H9 (cell line): ENCODE results near the gene CEP85L. TPM values are rescaled to one million over a fixed set of nuclear protein-coding genes. Genes with fewer than 3 reads are reported as not detected.

Source experiments
- DNase-seq: peaks from one replicate; pipeline ENCODE4 v3.0.0-alpha.2; 2017
- H2AFZ ChIP-seq: one replicate; pipeline ENCODE4 v1.6.1; 2013; ENCODE audit warnings: mild to moderate bottlenecking, low read length, control low read depth, moderate library complexity
- H2AK5ac ChIP-seq: 2 replicates; pipeline ENCODE4 v1.6.1; 2013; ENCODE audit warnings: low read length, control low read depth, mixed read lengths; ENCODE audit not compliant: insufficient read length
- H2BK120ac ChIP-seq: one replicate; pipeline ENCODE4 v1.6.1; 2013; ENCODE audit warnings: low read depth, mild to moderate bottlenecking, low read length, control low read depth, inconsistent platforms; ENCODE audit not compliant: poor library complexity, severe bottlenecking
- H2BK12ac ChIP-seq: 2 replicates; pipeline ENCODE4 v1.6.1; 2013; ENCODE audit warnings: low read length, control low read depth, mixed read lengths, low read depth; ENCODE audit not compliant: insufficient read length
- H2BK15ac ChIP-seq: 2 replicates; pipeline ENCODE4 v1.6.1; 2013; ENCODE audit warnings: low read depth, low read length, control low read depth
- H2BK20ac ChIP-seq: one replicate; pipeline ENCODE4 v1.6.1; 2013; ENCODE audit warnings: low read depth, mild to moderate bottlenecking, low read length, control low read depth, inconsistent platforms; ENCODE audit not compliant: poor library complexity, severe bottlenecking
- H2BK5ac ChIP-seq: 2 replicates; pipeline ENCODE4 v1.6.1; 2013; ENCODE audit warnings: low read length, control low read depth, mixed read lengths; ENCODE audit not compliant: insufficient read length
- H3K14ac ChIP-seq: 2 replicates; pipeline ENCODE4 v1.6.1; 2013; ENCODE audit warnings: low read length, control low read depth; ENCODE audit not compliant: insufficient read depth
- H3K18ac ChIP-seq: 2 replicates; pipeline ENCODE4 v1.6.1; 2013; ENCODE audit warnings: low read depth, mild to moderate bottlenecking, mixed read lengths, low read length, control low read depth; ENCODE audit not compliant: insufficient read length
- H3K23ac ChIP-seq: 2 replicates; pipeline ENCODE4 v1.6.1; 2013; ENCODE audit warnings: low read length, control low read depth, mixed read lengths, low read depth; ENCODE audit not compliant: insufficient read length
- H3K23me2 ChIP-seq: 2 replicates; pipeline ENCODE4 v1.6.1; 2013; ENCODE audit warnings: low read depth, mild to moderate bottlenecking, mixed read lengths, low read length, control low read depth; ENCODE audit not compliant: insufficient read length, poor library complexity, severe bottlenecking
- H3K27ac ChIP-seq: 2 replicates; pipeline ENCODE4 v1.5.1; 2013; ENCODE audit warnings: low read length, control low read depth, mixed read lengths, low read depth; ENCODE audit not compliant: insufficient read length
- H3K27me3 ChIP-seq: 2 replicates; pipeline ENCODE4 v1.6.1; 2013; ENCODE audit warnings: low read length, control low read depth, inconsistent platforms; ENCODE audit not compliant: insufficient read depth
- H3K4ac ChIP-seq: 2 replicates; pipeline ENCODE4 v1.6.1; 2013; ENCODE audit warnings: low read depth, mild to moderate bottlenecking, control low read depth, inconsistent platforms, low read length, moderate library complexity
- H3K4me1 ChIP-seq: 2 replicates; pipeline ENCODE4 v1.6.1; 2013; ENCODE audit warnings: low read length, control low read depth, inconsistent platforms; ENCODE audit not compliant: insufficient read depth
- H3K4me2 ChIP-seq: 2 replicates; pipeline ENCODE4 v1.6.1; 2013; ENCODE audit warnings: low read length, control low read depth, mixed read lengths; ENCODE audit not compliant: insufficient read length, insufficient read depth
- H3K56ac ChIP-seq: 2 replicates; pipeline ENCODE4 v1.6.1; 2013; ENCODE audit warnings: low read depth, mild to moderate bottlenecking, mixed read lengths, low read length, control low read depth; ENCODE audit not compliant: insufficient read length
- H3K79me1 ChIP-seq: 2 replicates; pipeline ENCODE4 v1.6.1; 2013; ENCODE audit warnings: low read depth, mild to moderate bottlenecking, moderate library complexity, low read length, control low read depth, inconsistent platforms; ENCODE audit not compliant: insufficient read depth, poor library complexity, severe bottlenecking
- H3K79me2 ChIP-seq: 2 replicates; pipeline ENCODE4 v1.6.1; 2013; ENCODE audit warnings: low read length, control low read depth, inconsistent platforms; ENCODE audit not compliant: insufficient read depth
- H3K9ac ChIP-seq: 2 replicates; pipeline ENCODE4 v1.6.1; 2013; ENCODE audit warnings: low read length, control low read depth, mixed read lengths; ENCODE audit not compliant: insufficient read length; ENCODE audit errors: extremely low read depth
- H3K9me3 ChIP-seq: one replicate; pipeline ENCODE4 v1.6.1; 2013; ENCODE audit warnings: low read depth, low read length, inconsistent platforms; ENCODE audit not compliant: control insufficient read depth
- H3T11ph ChIP-seq: one replicate; pipeline ENCODE4 v1.6.1; 2013; ENCODE audit warnings: mild to moderate bottlenecking, low read length, control low read depth, inconsistent platforms
- H4K20me1 ChIP-seq: one replicate; pipeline ENCODE4 v1.6.1; 2013; ENCODE audit not compliant: control insufficient read depth, insufficient read length, insufficient read depth
- H4K5ac ChIP-seq: 2 replicates; pipeline ENCODE4 v1.6.1; 2013; ENCODE audit warnings: low read depth, mild to moderate bottlenecking, mixed read lengths, low read length, control low read depth; ENCODE audit not compliant: insufficient read length
- H4K8ac ChIP-seq: replicated peaks from 2 replicates; pipeline ENCODE4 v1.6.1; 2013; ENCODE audit warnings: low read length, control low read depth, mixed read lengths, low read depth; ENCODE audit not compliant: insufficient read length
- H4K91ac ChIP-seq: 2 replicates; pipeline ENCODE4 v1.6.1; 2013; ENCODE audit warnings: low read depth, mild to moderate bottlenecking, moderate library complexity, mixed read lengths, low read length, control low read depth; ENCODE audit not compliant: insufficient read length
- H3K27ac Mint-ChIP-seq, 3 experiments: 2 replicates in 2 of 3; 3 replicates in 1 of 3; pipeline ENCODE4 v1.8.0; 2020 to 2021; ENCODE audit warnings: mixed read lengths in 3 of 3, mild to moderate bottlenecking in 1 of 3, moderate library complexity in 1 of 3
- H3K27me3 Mint-ChIP-seq: 2 replicates; pipeline ENCODE4 v1.8.0; 2021; ENCODE audit warnings: low read depth, mild to moderate bottlenecking, moderate library complexity, mixed read lengths
- H3K36me3 Mint-ChIP-seq, 3 experiments: 2 replicates in 2 of 3; 3 replicates in 1 of 3; pipeline ENCODE4 v1.8.0; 2020 to 2021; ENCODE audit warnings: low read depth in 3 of 3, mixed read lengths in 3 of 3; ENCODE audit not compliant: insufficient read depth in 1 of 3
- H3K4me1 Mint-ChIP-seq, 2 experiments: 2 replicates each; pipeline ENCODE4 v1.8.0; 2020; ENCODE audit warnings: mixed read lengths in 2 of 2
- H3K4me3 Mint-ChIP-seq, 2 experiments: 2 replicates in 1 of 2; 3 replicates in 1 of 2; pipeline ENCODE4 v1.8.0; 2020 to 2021; ENCODE audit warnings: mild to moderate bottlenecking in 2 of 2, mixed read lengths in 2 of 2, moderate library complexity in 1 of 2
- H3K9me3 Mint-ChIP-seq, 2 experiments: 2 replicates in 1 of 2; 3 replicates in 1 of 2; pipeline ENCODE4 v1.8.0; 2020; ENCODE audit warnings: mild to moderate bottlenecking in 2 of 2, mixed read lengths in 2 of 2, moderate library complexity in 1 of 2
- CTCF ChIP-seq: fragments of 200-600 bp; sonication (generic); conservative IDR thresholded peaks from 3 replicates; pipeline ENCODE4 v1.8.0; 2021; ENCODE audit warnings: antibody characterized with exemption, mild to moderate bottlenecking
- WGBS: extraction: QIAGEN DNeasy Blood & Tissue Kit; methylation state at CpG from one replicate; pipeline ENCODE4 v1.1.7; 2013; ENCODE audit warnings: missing lambda C conversion rate, low lambda C conversion rate, mixed read lengths; ENCODE audit not compliant: insufficient read length; ENCODE audit errors: extremely low coverage; 5-methylcytosine and 5-hydroxymethylcytosine counted together
- total RNA-seq: library from RNA; stranded (reverse); gene quantifications from 2 replicates; pipeline ENCODE4 v1.2.1, GENCODE V29; 2021

The CEP85L gene
- total RNA-seq, 1 experiment from 2014 or later = 3.8 TPM

- no peaks in the 10 kb centered on the region for H3K23me2 ChIP-seq
- H2BK20ac ChIP-seq = no peak overlapping the region
- no peaks in the 10 kb centered on the region for H3K79me2 ChIP-seq
- H3K27ac Mint-ChIP-seq = peak overlapping the region in 1 of 3 experiments; percentile 60; a peak in 1 of 7 replicates
- no peaks in the 10 kb centered on the region; a peak in 1 of 4 replicates for H3K4me1 Mint-ChIP-seq
- H2BK15ac ChIP-seq = no peak overlapping the region
- H4K91ac ChIP-seq = no peak overlapping the region
- H3K23ac ChIP-seq = no peak overlapping the region
- no peak overlapping the region for H2BK120ac ChIP-seq
- no peak overlapping the region for H3K14ac ChIP-seq
- no peaks in the 10 kb centered on the region for H3K27me3 Mint-ChIP-seq
- no peak overlapping the region for H3K4me2 ChIP-seq
- H3K9me3 Mint-ChIP-seq = no peaks in the 10 kb centered on the region
- H3K9ac ChIP-seq = no peak overlapping the region
- H4K8ac ChIP-seq = no peak overlapping the region
- no peak overlapping the region for H2BK5ac ChIP-seq
- no peaks in the 10 kb centered on the region for H3K9me3 ChIP-seq
- no peaks in the 10 kb centered on the region for H3K36me3 Mint-ChIP-seq
- TF ChIP-seq CTCF = no peak
- H3K18ac ChIP-seq = no peak overlapping the region
- H3K79me1 ChIP-seq = no peaks in the 10 kb centered on the region
- H3K27ac ChIP-seq = no peak overlapping the region
- no peaks in the 10 kb centered on the region for H4K20me1 ChIP-seq
- no peak overlapping the region for H4K5ac ChIP-seq
- H3K56ac ChIP-seq = no peak overlapping the region
- no peak overlapping the region for H3K4ac ChIP-seq
- H2AFZ ChIP-seq = no peak overlapping the region
- H3K4me3 Mint-ChIP-seq = no peak overlapping the region
- DNase-seq = no peak
- no peak overlapping the region for H2BK12ac ChIP-seq
- no peaks in the 10 kb centered on the region for H3K27me3 ChIP-seq
- WGBS = no CpG with 5 or more reads among the region's 9 CpGs
- no peak overlapping the region for H3T11ph ChIP-seq
- H2AK5ac ChIP-seq = no peak overlapping the region
- H3K4me1 ChIP-seq = no peaks in the 10 kb centered on the region
Observed at GRCh38 chr6:118659513-118660217, 8.3 kb upstream of the CEP85L start.
